ENCODE results near the gene SLC11A2. TPM values are rescaled to one million over a fixed set of nuclear protein-coding genes. Genes with fewer than 3 reads are reported as not detected.

Gene SLC11A2
- total RNA-seq, 1 donor from 2014 or later = 41.1 TPM

- Mint-ChIP-seq H3K27me3 (ENCODE audit: unreplicated experiment) (no peaks in the 10 kb centered on the region), H3K4me1 (ENCODE audit: low read depth, unreplicated experiment) (no peaks in the 10 kb centered on the region), H3K36me3 (ENCODE audit: unreplicated experiment) (no peaks in the 10 kb centered on the region), H3K4me3 (ENCODE audit: unreplicated experiment) (no peak overlapping the region), H3K9me3 (ENCODE audit: unreplicated experiment) (no peaks in the 10 kb centered on the region), H3K27ac (ENCODE audit: unreplicated experiment) (no peak overlapping the region)
- DNase-seq = no peak
- TF ChIP-seq CTCF (IDR thresholded peaks at IDR 0.05; ENCODE audit: partially characterized antibody, unreplicated experiment) = no peak
These were observed 10.1 kb upstream of the SLC11A2 start for GRCh38 chr12:51036279-51036678.

- Mint-ChIP-seq H3K27me3 (ENCODE audit: unreplicated experiment) (no peaks in the 10 kb centered on the region), H3K4me3 (ENCODE audit: unreplicated experiment) (no peak overlapping the region), H3K36me3 (ENCODE audit: unreplicated experiment) (no peaks in the 10 kb centered on the region), H3K4me1 (ENCODE audit: low read depth, unreplicated experiment) (no peaks in the 10 kb centered on the region), H3K9me3 (ENCODE audit: unreplicated experiment) (no peaks in the 10 kb centered on the region), H3K27ac (ENCODE audit: unreplicated experiment) (no peak overlapping the region)
- DNase-seq = no peak
- no peak for TF ChIP-seq CTCF (IDR thresholded peaks at IDR 0.05; ENCODE audit: partially characterized antibody, unreplicated experiment)
These were observed 7.4 kb upstream of the SLC11A2 start for GRCh38 chr12:51033457-51034089.

GRCh38 chr12:51033048-51033447, 6.9 kb upstream of the SLC11A2 start:
- H3K36me3 Mint-ChIP-seq (ENCODE audit: unreplicated experiment) = no peaks in the 10 kb centered on the region
- DNase-seq = no peak
- H3K4me1 Mint-ChIP-seq (ENCODE audit: low read depth, unreplicated experiment) = no peaks in the 10 kb centered on the region
- no peaks in the 10 kb centered on the region for H3K27me3 Mint-ChIP-seq (ENCODE audit: unreplicated experiment)
- H3K27ac Mint-ChIP-seq (ENCODE audit: unreplicated experiment) = no peak overlapping the region
- H3K4me3 Mint-ChIP-seq (ENCODE audit: unreplicated experiment) = no peak overlapping the region
- H3K9me3 Mint-ChIP-seq (ENCODE audit: unreplicated experiment) = no peaks in the 10 kb centered on the region
- no peak for TF ChIP-seq CTCF (IDR thresholded peaks at IDR 0.05; ENCODE audit: partially characterized antibody, unreplicated experiment)

- Mint-ChIP-seq H3K4me3 (ENCODE audit: unreplicated experiment) (no peak overlapping the region), H3K36me3 (ENCODE audit: unreplicated experiment) (no peaks in the 10 kb centered on the region), H3K4me1 (ENCODE audit: low read depth, unreplicated experiment) (peaks cover 12% of the 10 kb centered on the region), H3K27me3 (ENCODE audit: unreplicated experiment) (peaks cover 3% of the 10 kb centered on the region), H3K9me3 (ENCODE audit: unreplicated experiment) (no peaks in the 10 kb centered on the region), H3K27ac (ENCODE audit: unreplicated experiment) (no peak overlapping the region)
- TF ChIP-seq CTCF (IDR thresholded peaks at IDR 0.05; ENCODE audit: partially characterized antibody, unreplicated experiment) = no peak
- DNase-seq = no peak
These were observed 2.6 kb upstream of the SLC11A2 start for GRCh38 chr12:51028813-51029150.

- peaks cover 12% of the 10 kb centered on the region for H3K4me1 Mint-ChIP-seq (ENCODE audit: low read depth, unreplicated experiment)
- DNase-seq = no peak
These were observed 2.1 kb upstream of the SLC11A2 start for GRCh38 chr12:51028126-51028812.

More at GRCh38 chr12:51028126-51028812, 2.1 kb upstream of the SLC11A2 start:
- no peak for TF ChIP-seq CTCF (IDR thresholded peaks at IDR 0.05; ENCODE audit: partially characterized antibody, unreplicated experiment)
- Mint-ChIP-seq H3K9me3 (ENCODE audit: unreplicated experiment) (no peaks in the 10 kb centered on the region), H3K4me3 (ENCODE audit: unreplicated experiment) (no peak overlapping the region), H3K27me3 (ENCODE audit: unreplicated experiment) (peaks cover 3% of the 10 kb centered on the region), H3K36me3 (ENCODE audit: unreplicated experiment) (no peaks in the 10 kb centered on the region), H3K27ac (ENCODE audit: unreplicated experiment) (no peak overlapping the region)

Measured in glutamatergic neuron (in vitro differentiated cells).